Body of pancreas (tissue), 4 donors: Measurements from ENCODE around the gene HS6ST3. TPM values are rescaled to one million over a fixed set of nuclear protein-coding genes. Genes with fewer than 3 reads are reported as not detected.

Source experiments
- ATAC-seq: fragments of 150-250 bp; one replicate; pipeline ENCODE4 v1.9.1; 2016
- DNase-seq, 4 donors: peaks; one replicate each; pipeline ENCODE4 v3.0.0-alpha.2; 2019
- H3K27ac ChIP-seq, 4 donors: fragments of 200-600 bp; sonication (generic); 1 replicate in 3 of 4; 2 replicates in 1 of 4; pipeline versions ENCODE4 v1.5.1 to v1.6.1; 2016 to 2019; ENCODE audit warnings: mild to moderate bottlenecking in 1 of 4, mixed read lengths in 1 of 4, moderate library complexity in 1 of 4
- H3K27me3 ChIP-seq, 2 donors: fragments of 200-600 bp; sonication (generic); one replicate each; pipeline ENCODE4 v1.6.0; 2016; ENCODE audit warnings: mild to moderate bottlenecking in 1 of 2
- H3K36me3 ChIP-seq, 2 donors: fragments of 200-600 bp; sonication (generic); replicated peaks in 1 of 2; 2 replicates each; pipeline ENCODE4 v1.5.1; 2016; ENCODE audit warnings: low read depth in 2 of 2; ENCODE audit not compliant: insufficient read depth in 1 of 2
- H3K4me1 ChIP-seq: fragments of 200-600 bp; sonication (generic); one replicate; pipeline ENCODE4 v1.6.0; 2016
- H3K4me3 ChIP-seq, 2 donors: fragments of 200-600 bp; sonication (generic); 1 replicate in 1 of 2; 2 replicates in 1 of 2; pipeline ENCODE4 v1.5.1; 2016 to 2019
- H3K9me3 ChIP-seq, 3 donors: fragments of 200-600 bp; sonication (generic); 1 replicate in 2 of 3; 2 replicates in 1 of 3; pipeline ENCODE4 v1.5.1; 2016
- POLR2A ChIP-seq, 3 donors: fragments of 450-650 bp; IDR thresholded peaks; one replicate each; pipeline ENCODE4 v1.6.1; 2016; ENCODE audit warnings: antibody characterized with exemption in 3 of 3, mild to moderate bottlenecking in 2 of 3
- WGBS, 2 donors: methylation state at CpG; one replicate each; pipeline ENCODE4 v1.1.5; 2017; 5-methylcytosine and 5-hydroxymethylcytosine counted together
- intact Hi-C: fragments of 100-400 bp; cut with DNase I; formaldehyde crosslinking; loops from one replicate; pipeline ENCODE4 v1.15.1; 2023
- total RNA-seq, 2 donors: library from RNA; depleted of rRNA; stranded (reverse); fragments of >200 nt; gene quantifications; one replicate each; pipeline ENCODE4 v1.1.0, GENCODE V29; 2016
- TF ChIP-seq, protein P1 (sequence below), 7 experiments: fragments of 450-650 bp in 4 of 7; fragments of 200-600 bp in 3 of 7; sonication (generic) in 3 of 7; IDR thresholded peaks; one replicate each; pipeline ENCODE4 v1.5.1; 2016 to 2019; ENCODE audit warnings: antibody characterized with exemption in 7 of 7

Gene HS6ST3
- total RNA-seq, 2 donors from 2014 or later = 1.3 to 2.3 TPM

- H3K27ac ChIP-seq = no peak overlapping the region
- no peak for TF ChIP-seq POLR2A (IDR thresholded peaks at IDR 0.05)
- TF ChIP-seq, protein P1, sequence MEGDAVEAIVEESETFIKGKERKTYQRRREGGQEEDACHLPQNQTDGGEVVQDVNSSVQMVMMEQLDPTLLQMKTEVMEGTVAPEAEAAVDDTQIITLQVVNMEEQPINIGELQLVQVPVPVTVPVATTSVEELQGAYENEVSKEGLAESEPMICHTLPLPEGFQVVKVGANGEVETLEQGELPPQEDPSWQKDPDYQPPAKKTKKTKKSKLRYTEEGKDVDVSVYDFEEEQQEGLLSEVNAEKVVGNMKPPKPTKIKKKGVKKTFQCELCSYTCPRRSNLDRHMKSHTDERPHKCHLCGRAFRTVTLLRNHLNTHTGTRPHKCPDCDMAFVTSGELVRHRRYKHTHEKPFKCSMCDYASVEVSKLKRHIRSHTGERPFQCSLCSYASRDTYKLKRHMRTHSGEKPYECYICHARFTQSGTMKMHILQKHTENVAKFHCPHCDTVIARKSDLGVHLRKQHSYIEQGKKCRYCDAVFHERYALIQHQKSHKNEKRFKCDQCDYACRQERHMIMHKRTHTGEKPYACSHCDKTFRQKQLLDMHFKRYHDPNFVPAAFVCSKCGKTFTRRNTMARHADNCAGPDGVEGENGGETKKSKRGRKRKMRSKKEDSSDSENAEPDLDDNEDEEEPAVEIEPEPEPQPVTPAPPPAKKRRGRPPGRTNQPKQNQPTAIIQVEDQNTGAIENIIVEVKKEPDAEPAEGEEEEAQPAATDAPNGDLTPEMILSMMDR (IDR thresholded peaks at IDR 0.05) = no peak
- ATAC-seq (no peak), DNase-seq (no peak)
- no peaks in the 10 kb centered on the region for H3K27me3 ChIP-seq
- no peak overlapping the region for H3K4me3 ChIP-seq
- no peaks in the 10 kb centered on the region for H3K4me1 ChIP-seq
- H3K9me3 ChIP-seq = peaks cover 0 to 4% (median 0%) of the 10 kb centered on the region in 3 donors
- H3K36me3 ChIP-seq = no peaks in the 10 kb centered on the region
- intact Hi-C loops = no loop called here
- 85 to 88% methylated on average over 8 of the region's 8 CpGs for WGBS, 2 donors
Measured at GRCh38 chr13:96646515-96647211, 556.8 kb downstream of the HS6ST3 start.

DNA sequence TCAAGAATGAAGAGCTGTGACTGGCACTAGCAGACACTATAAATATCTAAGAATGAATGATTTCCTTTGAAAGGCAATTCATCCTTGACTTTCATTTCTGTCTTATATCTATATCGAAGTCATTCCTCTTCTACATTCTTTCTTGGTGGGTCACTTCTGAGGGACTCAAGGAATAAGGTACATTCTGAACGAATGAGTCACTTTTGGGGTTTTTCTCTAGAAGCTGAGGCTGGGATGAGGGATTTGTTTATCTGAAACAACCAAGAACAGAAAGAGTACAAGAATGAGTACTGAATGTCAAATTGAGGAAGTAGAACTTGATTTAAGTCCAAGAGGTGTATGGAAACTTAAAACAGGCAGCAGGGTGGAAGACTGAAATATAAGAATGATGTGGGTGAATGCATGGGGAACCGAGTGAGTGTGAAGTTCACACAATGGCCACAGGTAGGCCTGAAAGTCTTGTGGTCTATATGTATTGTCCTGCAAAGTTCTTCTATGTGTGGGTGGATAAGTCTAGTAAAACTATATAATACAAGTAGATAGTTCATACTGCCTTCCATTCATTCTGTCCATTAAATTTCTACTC lies 560.5 kb downstream of the HS6ST3 start:
- Histone ChIP-seq H3K27me3 (no peaks in the 10 kb centered on the region), H3K4me1 (no peaks in the 10 kb centered on the region), H3K27ac (no peak overlapping the region), H3K36me3 (no peaks in the 10 kb centered on the region), H3K9me3 (no peaks in the 10 kb centered on the region), H3K4me3 (no peak overlapping the region)
- DNase-seq = no peak
- ATAC-seq = no peak
- intact Hi-C loops = no loop called here
- WGBS, 2 donors = 71 to 79% methylated on average over 3 of the region's 3 CpGs
- TF ChIP-seq POLR2A (IDR thresholded peaks at IDR 0.05) = no peak
- TF ChIP-seq, protein P1 (IDR thresholded peaks at IDR 0.05) = no peak

- no peak for TF ChIP-seq POLR2A (IDR thresholded peaks at IDR 0.05)
- TF ChIP-seq, protein P1 (IDR thresholded peaks at IDR 0.05) = no peak
- Histone ChIP-seq H3K27me3 (no peaks in the 10 kb centered on the region), H3K36me3 (no peaks in the 10 kb centered on the region), H3K27ac (no peak overlapping the region), H3K9me3 (no peaks in the 10 kb centered on the region), H3K4me1 (no peaks in the 10 kb centered on the region), H3K4me3 (no peak overlapping the region)
- ATAC-seq (no peak), DNase-seq (no peak)
- intact Hi-C loops = no loop called here
- WGBS, 2 donors = 18 to 30% methylated on average over 1 of the region's 1 CpG
Measured at GRCh38 chr13:96651598-96651997, 561.7 kb downstream of the HS6ST3 start.

- no peaks in the 10 kb centered on the region for H3K4me1 ChIP-seq
- no peak overlapping the region for H3K27ac ChIP-seq
- no peak overlapping the region for H3K4me3 ChIP-seq
- no peak for ATAC-seq
- no peak for DNase-seq
- TF ChIP-seq POLR2A (IDR thresholded peaks at IDR 0.05) = no peak
- TF ChIP-seq, protein P1 (IDR thresholded peaks at IDR 0.05) = no peak
- H3K27me3 ChIP-seq = no peaks in the 10 kb centered on the region
- H3K36me3 ChIP-seq = no peaks in the 10 kb centered on the region
- intact Hi-C loops = no loop called here
- H3K9me3 ChIP-seq = no peaks in the 10 kb centered on the region
Measured at GRCh38 chr13:96652506-96652905, 562.6 kb downstream of the HS6ST3 start.

DNA sequence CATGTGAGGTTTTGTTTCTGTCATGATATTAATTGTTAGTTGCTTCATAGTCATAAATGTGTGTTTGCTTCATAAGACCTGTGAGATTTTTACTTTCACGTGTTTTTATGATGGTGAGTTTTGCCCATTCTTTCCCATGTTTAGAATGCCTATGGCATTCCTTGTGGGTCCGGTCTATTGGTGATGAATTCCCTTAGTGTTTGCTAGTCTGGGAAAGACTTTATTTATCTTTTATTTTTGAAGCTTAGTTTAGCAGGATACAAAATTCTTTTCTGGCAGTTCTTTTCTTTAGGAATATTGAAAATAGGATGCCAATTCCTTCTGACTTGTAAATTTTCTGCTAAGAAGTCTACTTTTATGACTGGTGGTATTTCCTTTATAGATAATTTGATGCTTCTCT lies 571.7 kb downstream of the HS6ST3 start:
- H3K4me1 ChIP-seq = no peaks in the 10 kb centered on the region
- intact Hi-C loops = no loop called here
- no peak for ATAC-seq

More for the DNA sequence above, 571.7 kb downstream of the HS6ST3 start:
- no peak overlapping the region for H3K27ac ChIP-seq
- no peak for DNase-seq
- no peaks in the 10 kb centered on the region for H3K27me3 ChIP-seq
- WGBS, 2 donors = 86 to 94% methylated on average over 2 of the region's 2 CpGs
- H3K9me3 ChIP-seq = peaks cover 0 to 9% (median 0%) of the 10 kb centered on the region in 3 donors
- no peak overlapping the region for H3K4me3 ChIP-seq
- no peaks in the 10 kb centered on the region for H3K36me3 ChIP-seq
- TF ChIP-seq, protein P1 (IDR thresholded peaks at IDR 0.05) = no peak
- no peak for TF ChIP-seq POLR2A (IDR thresholded peaks at IDR 0.05)
